Measurements from ENCODE around the gene EHD4.

DNA sequence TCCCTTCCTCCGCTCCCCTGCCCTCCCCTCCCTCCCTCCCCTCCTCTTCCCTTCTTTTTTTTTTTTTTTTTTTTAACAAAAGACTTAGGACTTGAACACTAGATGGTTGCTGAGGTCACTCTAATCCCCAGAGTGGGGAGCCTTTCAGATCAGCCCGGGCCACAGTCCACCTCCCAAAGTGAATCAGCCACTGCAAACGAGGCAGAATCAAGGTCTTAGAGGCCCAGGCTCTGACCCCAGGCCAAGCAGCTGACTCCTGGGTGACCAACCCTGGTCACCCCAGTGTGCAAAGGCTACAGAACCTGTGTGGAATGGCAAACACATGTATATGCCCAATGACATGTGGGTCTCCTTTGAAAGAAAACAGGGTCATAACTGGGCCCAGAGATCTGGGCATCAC, 18.3 kb upstream of the EHD4 start:
- TF ChIP-seq CTCF (conservative IDR thresholded peaks at IDR 0.05) (no peak), ZFX (IDR thresholded peaks at IDR 0.05) (no peak)
